WTC11 (cell line): ENCODE measurements around the gene AQP10. TPM values are rescaled to one million over a fixed set of nuclear protein-coding genes. Genes with fewer than 3 reads are reported as not detected.

Source experiments
- ATAC-seq: fragments of 200-7000 bp; cut with Tn5 transposase; 2 replicates; pipeline ENCODE4 v1.10.0; 2021; ENCODE audit warnings: mild to moderate bottlenecking, moderate library complexity
- CTCF ChIA-PET: fragments of 300-600 bp; sonication (Branson Sonifier 250); formaldehyde crosslinking; loops from one replicate; lab custom pipeline; 2021; ENCODE audit warnings: antibody characterized with exemption; lab: Charles Lee
- POLR2A ChIA-PET: fragments of 350-600 bp; sonication (Branson Sonifier 250); formaldehyde crosslinking; loops from one replicate; lab custom pipeline; 2021; ENCODE audit warnings: antibody characterized with exemption; lab: Charles Lee
- DNase-seq: peaks from one replicate; pipeline ENCODE4 v3.0.0; 2021; ENCODE audit warnings: low spot score
- H3K27ac Mint-ChIP-seq: 2 replicates; pipeline ENCODE4 v1.8.0; 2021; ENCODE audit warnings: mixed read lengths
- H3K27me3 Mint-ChIP-seq: 2 replicates; pipeline ENCODE4 v1.8.0; 2021; ENCODE audit warnings: low read depth, mild to moderate bottlenecking, moderate library complexity, mixed read lengths
- H3K36me3 Mint-ChIP-seq: 2 replicates; pipeline ENCODE4 v1.8.0; 2021; ENCODE audit warnings: mixed read lengths
- H3K4me1 Mint-ChIP-seq: 2 replicates; pipeline ENCODE4 v1.8.0; 2022; ENCODE audit warnings: mixed read lengths
- H3K4me3 Mint-ChIP-seq: 2 replicates; pipeline ENCODE4 v1.8.0; 2021; ENCODE audit warnings: mild to moderate bottlenecking, moderate library complexity, mixed read lengths
- H3K9me3 Mint-ChIP-seq: 2 replicates; pipeline ENCODE4 v1.8.0; 2021; ENCODE audit warnings: mixed read lengths
- FOXK1 ChIP-seq: sonication (generic); formaldehyde crosslinking; IDR thresholded peaks from 2 replicates; pipeline ENCODE4 v1.8.0; 2022; ENCODE audit warnings: mild to moderate bottlenecking, moderate library complexity, missing genetic modification reagents
- GABPB1 ChIP-seq: sonication (generic); formaldehyde crosslinking; IDR thresholded peaks from 2 replicates; pipeline ENCODE4 v1.8.1; 2023; ENCODE audit warnings: mild to moderate bottlenecking, missing genetic modification reagents
- HMGA2 ChIP-seq: fragments of 250-450 bp; sonication (Bioruptor Pico); IDR thresholded peaks from 2 replicates; pipeline ENCODE4 v1.4.0; 2021; ENCODE audit warnings: mild to moderate bottlenecking, moderate library complexity
- JUN ChIP-seq: sonication (generic); formaldehyde crosslinking; IDR thresholded peaks from 2 replicates; pipeline ENCODE4 v1.8.0; 2023; ENCODE audit warnings: mild to moderate bottlenecking, missing genetic modification reagents
- RELA ChIP-seq: sonication (generic); formaldehyde crosslinking; IDR thresholded peaks from 2 replicates; pipeline ENCODE4 v1.8.1; 2022; ENCODE audit warnings: missing genetic modification reagents, mild to moderate bottlenecking, borderline replicate concordance
- RORB ChIP-seq: fragments of 250-450 bp; sonication (Bioruptor Pico); IDR thresholded peaks from 2 replicates; pipeline ENCODE4 v1.9.0; 2021; ENCODE audit warnings: mild to moderate bottlenecking
- SOX15 ChIP-seq: fragments of 250-450 bp; sonication (Bioruptor Pico); IDR thresholded peaks from 2 replicates; pipeline ENCODE4 v1.9.0; 2021; ENCODE audit warnings: mild to moderate bottlenecking
- SP1 ChIP-seq: sonication (generic); formaldehyde crosslinking; conservative IDR thresholded peaks from 2 replicates; pipeline ENCODE4 v1.8.1; 2022; ENCODE audit warnings: missing genetic modification reagents
- TEAD1 ChIP-seq: sonication (generic); formaldehyde crosslinking; IDR thresholded peaks from 2 replicates; pipeline ENCODE4 v1.8.0; 2022; ENCODE audit warnings: mild to moderate bottlenecking, missing genetic modification reagents
- ZNF416 ChIP-seq: fragments of 250-450 bp; sonication (Bioruptor Pico); IDR thresholded peaks from 2 replicates; pipeline ENCODE4 v1.9.0; 2021; ENCODE audit warnings: mild to moderate bottlenecking, inconsistent platforms
- ZNF423 ChIP-seq: fragments of 250-450 bp; sonication (Bioruptor Pico); IDR thresholded peaks from 2 replicates; pipeline ENCODE4 v2.1.2; 2022; ENCODE audit warnings: mild to moderate bottlenecking, moderate library complexity
- total RNA-seq: library from RNA; stranded (reverse); gene quantifications from 3 replicates; pipeline ENCODE4 v1.2.3, GENCODE V29; 2021
- TF ChIP-seq, protein P1 (sequence below): fragments of 250-450 bp; sonication (Bioruptor Pico); IDR thresholded peaks from 2 replicates; pipeline ENCODE4 v1.8.0; 2021; ENCODE audit warnings: mild to moderate bottlenecking
- TF ChIP-seq, protein P2 (sequence below): sonication (generic); formaldehyde crosslinking; IDR thresholded peaks from 2 replicates; pipeline ENCODE4 v1.8.0; 2022; ENCODE audit warnings: missing genetic modification reagents
- TF ChIP-seq, protein P3 (sequence below): sonication (generic); formaldehyde crosslinking; IDR thresholded peaks from 2 replicates; pipeline ENCODE4 v1.8.1; 2023; ENCODE audit warnings: mild to moderate bottlenecking, missing genetic modification reagents
- TF ChIP-seq, protein P4 (sequence below): fragments of 250-450 bp; sonication (Bioruptor Pico); IDR thresholded peaks from 2 replicates; pipeline ENCODE4 v1.9.0; 2021; ENCODE audit warnings: mild to moderate bottlenecking
- TF ChIP-seq, protein P5 (sequence below): sonication (generic); formaldehyde crosslinking; IDR thresholded peaks from 2 replicates; pipeline ENCODE4 v1.8.1; 2023; ENCODE audit warnings: mild to moderate bottlenecking, missing genetic modification reagents
- TF ChIP-seq, protein P6 (sequence below): sonication (generic); formaldehyde crosslinking; IDR thresholded peaks from 2 replicates; pipeline ENCODE4 v1.8.1; 2023; ENCODE audit warnings: mild to moderate bottlenecking, moderate library complexity, missing genetic modification reagents
- TF ChIP-seq, protein P7 (sequence below): sonication (generic); formaldehyde crosslinking; IDR thresholded peaks from 2 replicates; pipeline ENCODE4 v1.8.1; 2022; ENCODE audit warnings: missing genetic modification reagents, borderline replicate concordance

The AQP10 gene
- total RNA-seq, 1 experiment from 2014 or later, result not detected

DNA sequence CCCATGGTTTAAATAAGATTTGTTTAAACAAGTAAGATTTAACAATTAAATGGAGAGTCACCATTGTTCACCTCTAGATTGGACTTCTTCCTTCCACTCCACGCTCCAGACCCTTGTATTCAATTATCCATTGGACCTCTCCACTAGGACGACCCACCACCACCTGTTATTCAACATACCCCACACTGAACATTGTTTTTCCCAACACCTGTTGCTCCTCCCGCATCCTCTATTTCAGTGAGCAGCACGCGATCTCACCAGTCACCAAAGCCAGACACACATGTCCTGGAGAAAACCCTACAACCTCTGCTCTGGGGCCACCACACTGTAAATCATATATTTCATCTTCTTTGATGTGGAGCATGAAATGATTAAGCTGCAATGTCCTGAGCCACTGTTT is 33.1 kb downstream of the AQP10 start (continued):
- TF ChIP-seq, protein P1, sequence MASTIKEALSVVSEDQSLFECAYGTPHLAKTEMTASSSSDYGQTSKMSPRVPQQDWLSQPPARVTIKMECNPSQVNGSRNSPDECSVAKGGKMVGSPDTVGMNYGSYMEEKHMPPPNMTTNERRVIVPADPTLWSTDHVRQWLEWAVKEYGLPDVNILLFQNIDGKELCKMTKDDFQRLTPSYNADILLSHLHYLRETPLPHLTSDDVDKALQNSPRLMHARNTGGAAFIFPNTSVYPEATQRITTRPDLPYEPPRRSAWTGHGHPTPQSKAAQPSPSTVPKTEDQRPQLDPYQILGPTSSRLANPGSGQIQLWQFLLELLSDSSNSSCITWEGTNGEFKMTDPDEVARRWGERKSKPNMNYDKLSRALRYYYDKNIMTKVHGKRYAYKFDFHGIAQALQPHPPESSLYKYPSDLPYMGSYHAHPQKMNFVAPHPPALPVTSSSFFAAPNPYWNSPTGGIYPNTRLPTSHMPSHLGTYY, result no peak
- TF ChIP-seq GABPB1 (CRISPR knock-in tag), result no peak
- no peak for TF ChIP-seq RELA (CRISPR knock-in tag)
- TF ChIP-seq ZNF423 (CRISPR knock-in tag), result no peak
- TF ChIP-seq HMGA2, result no peak
- TF ChIP-seq, protein P2, sequence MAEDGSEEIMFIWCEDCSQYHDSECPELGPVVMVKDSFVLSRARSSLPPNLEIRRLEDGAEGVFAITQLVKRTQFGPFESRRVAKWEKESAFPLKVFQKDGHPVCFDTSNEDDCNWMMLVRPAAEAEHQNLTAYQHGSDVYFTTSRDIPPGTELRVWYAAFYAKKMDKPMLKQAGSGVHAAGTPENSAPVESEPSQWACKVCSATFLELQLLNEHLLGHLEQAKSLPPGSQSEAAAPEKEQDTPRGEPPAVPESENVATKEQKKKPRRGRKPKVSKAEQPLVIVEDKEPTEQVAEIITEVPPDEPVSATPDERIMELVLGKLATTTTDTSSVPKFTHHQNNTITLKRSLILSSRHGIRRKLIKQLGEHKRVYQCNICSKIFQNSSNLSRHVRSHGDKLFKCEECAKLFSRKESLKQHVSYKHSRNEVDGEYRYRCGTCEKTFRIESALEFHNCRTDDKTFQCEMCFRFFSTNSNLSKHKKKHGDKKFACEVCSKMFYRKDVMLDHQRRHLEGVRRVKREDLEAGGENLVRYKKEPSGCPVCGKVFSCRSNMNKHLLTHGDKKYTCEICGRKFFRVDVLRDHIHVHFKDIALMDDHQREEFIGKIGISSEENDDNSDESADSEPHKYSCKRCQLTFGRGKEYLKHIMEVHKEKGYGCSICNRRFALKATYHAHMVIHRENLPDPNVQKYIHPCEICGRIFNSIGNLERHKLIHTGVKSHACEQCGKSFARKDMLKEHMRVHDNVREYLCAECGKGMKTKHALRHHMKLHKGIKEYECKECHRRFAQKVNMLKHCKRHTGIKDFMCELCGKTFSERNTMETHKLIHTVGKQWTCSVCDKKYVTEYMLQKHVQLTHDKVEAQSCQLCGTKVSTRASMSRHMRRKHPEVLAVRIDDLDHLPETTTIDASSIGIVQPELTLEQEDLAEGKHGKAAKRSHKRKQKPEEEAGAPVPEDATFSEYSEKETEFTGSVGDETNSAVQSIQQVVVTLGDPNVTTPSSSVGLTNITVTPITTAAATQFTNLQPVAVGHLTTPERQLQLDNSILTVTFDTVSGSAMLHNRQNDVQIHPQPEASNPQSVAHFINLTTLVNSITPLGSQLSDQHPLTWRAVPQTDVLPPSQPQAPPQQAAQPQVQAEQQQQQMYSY (CRISPR knock-in tag), result no peak

DNA sequence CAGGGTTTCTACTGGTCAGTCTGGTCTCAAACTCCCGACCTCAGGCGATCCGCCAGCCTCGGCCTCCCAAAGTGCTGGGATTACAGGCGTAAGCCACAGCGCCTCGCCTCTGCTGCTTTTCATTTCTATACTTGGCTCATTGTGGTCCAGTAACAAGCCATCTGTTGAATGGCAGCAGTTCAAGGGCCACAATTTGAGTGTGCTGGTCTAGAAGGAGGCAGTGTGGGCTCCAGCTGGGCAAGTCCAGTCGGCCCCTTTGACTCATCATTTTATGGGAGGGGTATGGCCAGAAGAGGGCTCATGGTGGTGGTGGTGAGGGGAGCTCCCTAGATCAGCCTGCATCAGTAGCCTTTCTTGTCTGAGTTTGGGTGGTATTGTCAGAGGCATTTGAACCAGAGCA is 37.6 kb downstream of the AQP10 start:
- ATAC-seq (no peak), DNase-seq (no peak)
- H3K4me3 Mint-ChIP-seq, result no peak overlapping the region
- ChIA-PET POLR2A (no interaction called here), CTCF (no interaction called here)
- H3K9me3 Mint-ChIP-seq, result peaks cover 18% of the 10 kb centered on the region
- H3K27ac Mint-ChIP-seq, result no peak overlapping the region
- peaks cover 16% of the 10 kb centered on the region for H3K4me1 Mint-ChIP-seq
- 0 out of 2 replicates have a peak, but pooled peaks cover 5% of the 10 kb centered on the region for H3K36me3 Mint-ChIP-seq
- peaks cover 10% of the 10 kb centered on the region for H3K27me3 Mint-ChIP-seq
- TF ChIP-seq, protein P3, sequence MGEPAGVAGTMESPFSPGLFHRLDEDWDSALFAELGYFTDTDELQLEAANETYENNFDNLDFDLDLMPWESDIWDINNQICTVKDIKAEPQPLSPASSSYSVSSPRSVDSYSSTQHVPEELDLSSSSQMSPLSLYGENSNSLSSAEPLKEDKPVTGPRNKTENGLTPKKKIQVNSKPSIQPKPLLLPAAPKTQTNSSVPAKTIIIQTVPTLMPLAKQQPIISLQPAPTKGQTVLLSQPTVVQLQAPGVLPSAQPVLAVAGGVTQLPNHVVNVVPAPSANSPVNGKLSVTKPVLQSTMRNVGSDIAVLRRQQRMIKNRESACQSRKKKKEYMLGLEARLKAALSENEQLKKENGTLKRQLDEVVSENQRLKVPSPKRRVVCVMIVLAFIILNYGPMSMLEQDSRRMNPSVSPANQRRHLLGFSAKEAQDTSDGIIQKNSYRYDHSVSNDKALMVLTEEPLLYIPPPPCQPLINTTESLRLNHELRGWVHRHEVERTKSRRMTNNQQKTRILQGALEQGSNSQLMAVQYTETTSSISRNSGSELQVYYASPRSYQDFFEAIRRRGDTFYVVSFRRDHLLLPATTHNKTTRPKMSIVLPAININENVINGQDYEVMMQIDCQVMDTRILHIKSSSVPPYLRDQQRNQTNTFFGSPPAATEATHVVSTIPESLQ (CRISPR knock-in tag), result no peak
- TF ChIP-seq HMGA2 (no peak), FOXK1 (no peak), TEAD1 (CRISPR knock-in tag) (no peak), ZNF416 (no peak), SP1 (CRISPR knock-in tag) (no peak), SOX15 (CRISPR knock-in tag) (no peak), JUN (CRISPR knock-in tag) (no peak), RORB (CRISPR knock-in tag) (no peak)
- TF ChIP-seq, protein P4, sequence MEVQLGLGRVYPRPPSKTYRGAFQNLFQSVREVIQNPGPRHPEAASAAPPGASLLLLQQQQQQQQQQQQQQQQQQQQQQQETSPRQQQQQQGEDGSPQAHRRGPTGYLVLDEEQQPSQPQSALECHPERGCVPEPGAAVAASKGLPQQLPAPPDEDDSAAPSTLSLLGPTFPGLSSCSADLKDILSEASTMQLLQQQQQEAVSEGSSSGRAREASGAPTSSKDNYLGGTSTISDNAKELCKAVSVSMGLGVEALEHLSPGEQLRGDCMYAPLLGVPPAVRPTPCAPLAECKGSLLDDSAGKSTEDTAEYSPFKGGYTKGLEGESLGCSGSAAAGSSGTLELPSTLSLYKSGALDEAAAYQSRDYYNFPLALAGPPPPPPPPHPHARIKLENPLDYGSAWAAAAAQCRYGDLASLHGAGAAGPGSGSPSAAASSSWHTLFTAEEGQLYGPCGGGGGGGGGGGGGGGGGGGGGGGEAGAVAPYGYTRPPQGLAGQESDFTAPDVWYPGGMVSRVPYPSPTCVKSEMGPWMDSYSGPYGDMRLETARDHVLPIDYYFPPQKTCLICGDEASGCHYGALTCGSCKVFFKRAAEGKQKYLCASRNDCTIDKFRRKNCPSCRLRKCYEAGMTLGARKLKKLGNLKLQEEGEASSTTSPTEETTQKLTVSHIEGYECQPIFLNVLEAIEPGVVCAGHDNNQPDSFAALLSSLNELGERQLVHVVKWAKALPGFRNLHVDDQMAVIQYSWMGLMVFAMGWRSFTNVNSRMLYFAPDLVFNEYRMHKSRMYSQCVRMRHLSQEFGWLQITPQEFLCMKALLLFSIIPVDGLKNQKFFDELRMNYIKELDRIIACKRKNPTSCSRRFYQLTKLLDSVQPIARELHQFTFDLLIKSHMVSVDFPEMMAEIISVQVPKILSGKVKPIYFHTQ (CRISPR knock-in tag), result no peak
- TF ChIP-seq, protein P5, sequence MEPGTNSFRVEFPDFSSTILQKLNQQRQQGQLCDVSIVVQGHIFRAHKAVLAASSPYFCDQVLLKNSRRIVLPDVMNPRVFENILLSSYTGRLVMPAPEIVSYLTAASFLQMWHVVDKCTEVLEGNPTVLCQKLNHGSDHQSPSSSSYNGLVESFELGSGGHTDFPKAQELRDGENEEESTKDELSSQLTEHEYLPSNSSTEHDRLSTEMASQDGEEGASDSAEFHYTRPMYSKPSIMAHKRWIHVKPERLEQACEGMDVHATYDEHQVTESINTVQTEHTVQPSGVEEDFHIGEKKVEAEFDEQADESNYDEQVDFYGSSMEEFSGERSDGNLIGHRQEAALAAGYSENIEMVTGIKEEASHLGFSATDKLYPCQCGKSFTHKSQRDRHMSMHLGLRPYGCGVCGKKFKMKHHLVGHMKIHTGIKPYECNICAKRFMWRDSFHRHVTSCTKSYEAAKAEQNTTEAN, result no peak
- TF ChIP-seq, protein P6, sequence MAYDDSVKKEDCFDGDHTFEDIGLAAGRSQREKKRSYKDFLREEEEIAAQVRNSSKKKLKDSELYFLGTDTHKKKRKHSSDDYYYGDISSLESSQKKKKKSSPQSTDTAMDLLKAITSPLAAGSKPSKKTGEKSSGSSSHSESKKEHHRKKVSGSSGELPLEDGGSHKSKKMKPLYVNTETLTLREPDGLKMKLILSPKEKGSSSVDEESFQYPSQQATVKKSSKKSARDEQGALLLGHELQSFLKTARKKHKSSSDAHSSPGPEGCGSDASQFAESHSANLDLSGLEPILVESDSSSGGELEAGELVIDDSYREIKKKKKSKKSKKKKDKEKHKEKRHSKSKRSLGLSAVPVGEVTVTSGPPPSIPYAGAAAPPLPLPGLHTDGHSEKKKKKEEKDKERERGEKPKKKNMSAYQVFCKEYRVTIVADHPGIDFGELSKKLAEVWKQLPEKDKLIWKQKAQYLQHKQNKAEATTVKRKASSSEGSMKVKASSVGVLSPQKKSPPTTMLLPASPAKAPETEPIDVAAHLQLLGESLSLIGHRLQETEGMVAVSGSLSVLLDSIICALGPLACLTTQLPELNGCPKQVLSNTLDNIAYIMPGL (CRISPR knock-in tag), result no peak
- TF ChIP-seq, protein P7, sequence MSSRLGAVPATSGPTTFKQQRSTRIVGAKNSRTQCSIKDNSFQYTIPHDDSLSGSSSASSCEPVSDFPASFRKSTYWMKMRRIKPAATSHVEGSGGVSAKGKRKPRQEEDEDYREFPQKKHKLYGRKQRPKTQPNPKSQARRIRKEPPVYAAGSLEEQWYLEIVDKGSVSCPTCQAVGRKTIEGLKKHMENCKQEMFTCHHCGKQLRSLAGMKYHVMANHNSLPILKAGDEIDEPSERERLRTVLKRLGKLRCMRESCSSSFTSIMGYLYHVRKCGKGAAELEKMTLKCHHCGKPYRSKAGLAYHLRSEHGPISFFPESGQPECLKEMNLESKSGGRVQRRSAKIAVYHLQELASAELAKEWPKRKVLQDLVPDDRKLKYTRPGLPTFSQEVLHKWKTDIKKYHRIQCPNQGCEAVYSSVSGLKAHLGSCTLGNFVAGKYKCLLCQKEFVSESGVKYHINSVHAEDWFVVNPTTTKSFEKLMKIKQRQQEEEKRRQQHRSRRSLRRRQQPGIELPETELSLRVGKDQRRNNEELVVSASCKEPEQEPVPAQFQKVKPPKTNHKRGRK (CRISPR knock-in tag), result no peak
- TF ChIP-seq, protein P2 (CRISPR knock-in tag), result no peak
